Measurements from ENCODE around the gene ISYNA1. TPM values are rescaled to one million over a fixed set of nuclear protein-coding genes. Genes with fewer than 3 reads are reported as not detected.
A peak's percentile ranks its signal among the peaks of the same experiment; 100 is the strongest.

Gene ISYNA1
- total RNA-seq, 4 donors from 2014 or later, result 15.8 to 38.9 (median 26.2) TPM

GRCh38 chr19:18452386-18452785, 14.5 kb upstream of the ISYNA1 start:
- H3K4me1 ChIP-seq, result peaks cover 15 to 42% (median 32%) of the 10 kb centered on the region in 4 donors
- intact Hi-C loops (cut with DNase I), result loop anchor here (5.0 kb wide), 1 partner anchor 395 kb away; no protein-coding TSS in a partner anchor
- H3K27ac ChIP-seq (replicated peaks in 1 of 4), result no peak overlapping the region
- no peaks in the 10 kb centered on the region for H3K9me3 ChIP-seq
- no peaks in the 10 kb centered on the region for H3K27me3 ChIP-seq
- DNase-seq (ENCODE audit: extremely low spot score), result no peak
- no peak for TF ChIP-seq CTCF (IDR thresholded peaks at IDR 0.05)
- no peak for TF ChIP-seq EP300 (IDR thresholded peaks at IDR 0.05)
- TF ChIP-seq POLR2AphosphoS5 (IDR thresholded peaks at IDR 0.05), result no peak
- TF ChIP-seq POLR2A (IDR thresholded peaks at IDR 0.05; ENCODE audit: low read depth), result no peak
- no peak overlapping the region for H3K4me3 ChIP-seq
- H3K36me3 ChIP-seq, result peaks cover 17 to 88% (median 66%) of the 10 kb centered on the region in 4 donors
- 67% methylated on average over 2 of the region's 3 CpGs for WGBS

GRCh38 chr19:18450931-18451836, 13.3 kb upstream of the ISYNA1 start:
- WGBS, result 49% methylated on average over 13 of the region's 26 CpGs
- peak overlapping the region in 2 of 4 donors; percentile 35 to 40 for H3K27ac ChIP-seq (replicated peaks in 1 of 4)
- H3K36me3 ChIP-seq, result peaks cover 25 to 91% (median 75%) of the 10 kb centered on the region in 4 donors

GRCh38 chr19:18450021-18450930, 12.3 kb upstream of the ISYNA1 start:
- no peak overlapping the region for H3K27ac ChIP-seq (replicated peaks in 1 of 4)
- H3K4me1 ChIP-seq, result peaks cover 11 to 21% (median 15%) of the 10 kb centered on the region in 4 donors
- TF ChIP-seq EP300 (IDR thresholded peaks at IDR 0.05) (no peak), POLR2AphosphoS5 (IDR thresholded peaks at IDR 0.05) (no peak)
- no peak overlapping the region for H3K4me3 ChIP-seq
- H3K9me3 ChIP-seq, result no peaks in the 10 kb centered on the region
- H3K27me3 ChIP-seq, result no peaks in the 10 kb centered on the region
- WGBS, result 55% methylated on average over 10 of the region's 33 CpGs
- no peak for DNase-seq (ENCODE audit: extremely low spot score)
- H3K36me3 ChIP-seq, result peaks cover 33 to 92% (median 80%) of the 10 kb centered on the region in 4 donors
- intact Hi-C loops (cut with DNase I), result loop anchor here (5.0 kb wide), 1 partner anchor 397 kb away; no protein-coding TSS in a partner anchor

More at GRCh38 chr19:18450931-18451836, 13.3 kb upstream of the ISYNA1 start:
- DNase-seq (ENCODE audit: extremely low spot score), result peak; percentile 96
- intact Hi-C loops (cut with DNase I), result loop anchor here (5.0 kb wide), 1 partner anchor 396 kb away; no protein-coding TSS in a partner anchor
- H3K4me3 ChIP-seq, result no peak overlapping the region
- TF ChIP-seq POLR2AphosphoS5 (IDR thresholded peaks at IDR 0.05) (peak; percentile 63 to 72), POLR2A (IDR thresholded peaks at IDR 0.05; ENCODE audit: low read depth) (no peak), CTCF (IDR thresholded peaks at IDR 0.05) (peak in 2 of 3 experiments; percentile 98 to 99)
- H3K27me3 ChIP-seq, result no peaks in the 10 kb centered on the region
- no peaks in the 10 kb centered on the region for H3K9me3 ChIP-seq
- H3K4me1 ChIP-seq, result peaks cover 11 to 30% (median 20%) of the 10 kb centered on the region in 4 donors

- no peak for TF ChIP-seq CTCF (IDR thresholded peaks at IDR 0.05)
- TF ChIP-seq POLR2AphosphoS5 (IDR thresholded peaks at IDR 0.05), result no peak
- DNase-seq (ENCODE audit: extremely low spot score), result no peak
- Histone ChIP-seq H3K27me3 (no peaks in the 10 kb centered on the region), H3K36me3 (peaks cover 40 to 93% (median 87%) of the 10 kb centered on the region in 4 donors), H3K27ac (replicated peaks in 1 of 4) (no peak overlapping the region), H3K9me3 (no peaks in the 10 kb centered on the region), H3K4me3 (no peak overlapping the region), H3K4me1 (peaks cover 11 to 21% (median 15%) of the 10 kb centered on the region in 4 donors)
- WGBS, result 93% methylated on average over 13 of the region's 14 CpGs
- intact Hi-C loops (cut with DNase I), result no loop called here
Measured at GRCh38 chr19:18449552-18449951, 11.6 kb upstream of the ISYNA1 start.

All from esophagus muscularis mucosa (tissue), 4 donors.